ENCODE measurements around the gene SMC2.

- no peak for TF ChIP-seq REST (IDR thresholded peaks at IDR 0.05; ENCODE audit: low read depth, low read length)
- TF ChIP-seq NR2C2 (IDR thresholded peaks at IDR 0.05; ENCODE audit: borderline replicate concordance, control insufficient read depth, insufficient read length, low read depth) = no peak
- no peak for TF ChIP-seq SIX5 (IDR thresholded peaks at IDR 0.05; ENCODE audit: low read depth, low read length, severe bottlenecking)
- no peak for TF ChIP-seq CTCF (IDR thresholded peaks at IDR 0.05 in 2 of 3, conservative IDR thresholded peaks at IDR 0.05 in 1 of 3; ENCODE audit: control insufficient read depth in 2 of 3, extremely low read depth in 1 of 3, insufficient read depth in 1 of 3, low read depth in 3 of 3, low read length in 3 of 3)
- TF ChIP-seq EP300 (IDR thresholded peaks at IDR 0.05; ENCODE audit: borderline replicate concordance in 1 of 2, control insufficient read depth in 1 of 2, low read depth in 2 of 2, low read length in 2 of 2) = no peak
- TF ChIP-seq POLR2AphosphoS5 (IDR thresholded peaks at IDR 0.05; ENCODE audit: low read length) = no peak
- no peak for TF ChIP-seq SPI1 (IDR thresholded peaks at IDR 0.05; ENCODE audit: borderline replicate concordance, insufficient read depth, low read depth, low read length)
- TF ChIP-seq NR2F1 (conservative IDR thresholded peaks at IDR 0.05) = no peak
- no peak for TF ChIP-seq CBX5 (IDR thresholded peaks at IDR 0.05; ENCODE audit: low read depth)
Observed at GRCh38 chr9:104082168-104082567, 11.9 kb upstream of the SMC2 start.

Data from GM12878 (cell line).